Coronary artery (tissue), 2 donors: ENCODE results near the gene ARHGEF19.
A peak's percentile ranks its signal among the peaks of the same experiment; 100 is the strongest.
"Not testable (repeated sequence)": the region's sequence is repeated elsewhere in the genome, so short reads cannot be mapped to it uniquely, and the experiment has no call there.

Source experiments
- DNase-seq: peaks from one replicate; pipeline ENCODE4 v3.0.0-alpha.2; 2017; ENCODE audit warnings: low spot score
- H3K27ac ChIP-seq, 2 donors: fragments of 200-600 bp; sonication (generic); one replicate each; pipeline ENCODE4 v1.5.1; 2016 to 2019
- H3K4me3 ChIP-seq: fragments of 200-600 bp; sonication (generic); 2 replicates; pipeline ENCODE4 v1.5.1; 2016; ENCODE audit warnings: mild to moderate bottlenecking, moderate library complexity
- CTCF ChIP-seq: fragments of 200-600 bp; sonication (generic); IDR thresholded peaks from one replicate; pipeline ENCODE4 v1.5.1; 2019; ENCODE audit warnings: antibody characterized with exemption

ARHGEF19 gene

GRCh38 chr1:16248603-16249516 lies 36.4 kb upstream of the ARHGEF19 start:
- peak; percentile 94 for DNase-seq
- TF ChIP-seq CTCF: no peak
- Histone ChIP-seq H3K27ac (peak overlapping the region; percentile 69 to 87), H3K4me3 (peak overlapping the region; percentile 37)

GRCh38 chr1:16248007-16248436 lies 35.6 kb upstream of the ARHGEF19 start:
- no peak for DNase-seq
- Histone ChIP-seq H3K27ac (peak overlapping the region; percentile 69 to 87), H3K4me3 (no peak overlapping the region)
- TF ChIP-seq CTCF: no peak

GRCh38 chr1:16247441-16247840 lies 35.0 kb upstream of the ARHGEF19 start:
- no peak for DNase-seq
- H3K27ac ChIP-seq: peak overlapping the region; percentile 69 to 87
- no peak for TF ChIP-seq CTCF
- H3K4me3 ChIP-seq: no peak overlapping the region

GRCh38 chr1:16246961-16247360 lies 34.5 kb upstream of the ARHGEF19 start:
- no peak for TF ChIP-seq CTCF
- peak overlapping the region; percentile 69 to 87 for H3K27ac ChIP-seq
- no peak overlapping the region for H3K4me3 ChIP-seq
- DNase-seq: no peak

GRCh38 chr1:16246239-16246638 lies 33.8 kb upstream of the ARHGEF19 start:
- not testable (repeated sequence) for H3K27ac ChIP-seq, DNase-seq, H3K4me3 ChIP-seq

- peak overlapping the region in 1 of 2 donors; percentile 32 for H3K27ac ChIP-seq
- no peak for TF ChIP-seq CTCF
- DNase-seq: no peak
- H3K4me3 ChIP-seq: no peak overlapping the region
Measured at GRCh38 chr1:16245476-16246196, 33.2 kb upstream of the ARHGEF19 start.

GRCh38 chr1:16244650-16245285 lies 32.3 kb upstream of the ARHGEF19 start:
- no peak overlapping the region for H3K4me3 ChIP-seq
- no peak for DNase-seq
- no peak for TF ChIP-seq CTCF
- H3K27ac ChIP-seq: peak overlapping the region; percentile 15 to 32
